ENCODE measurements around the gene TBX10. TPM values are rescaled to one million over a fixed set of nuclear protein-coding genes. Genes with fewer than 3 reads are reported as not detected.

The TBX10 gene
- total RNA-seq, 2 experiments from 2014 or later, result 2.4 to 5.3 TPM

GRCh38 chr11:67648140-67648795, 8.7 kb upstream of the TBX10 start:
- no TSS peak for BruUV-seq (replicated peaks)
- H3K9me3 ChIP-seq (ENCODE audit: low read length), result no peaks in the 10 kb centered on the region
- TF ChIP-seq CTCF (conservative IDR thresholded peaks at IDR 0.05; ENCODE audit: low read length) (peak; percentile 89), EZH2phosphoT487 (IDR thresholded peaks at IDR 0.05; ENCODE audit: borderline replicate concordance, low read depth, low read length) (no peak)
- peak overlapping the region; percentile 24; the same call in 1 of the 2 replicates for H2AFZ ChIP-seq (ENCODE audit: low read length)
- intact Hi-C loops (cut with micrococcal nuclease; ENCODE audit: unreplicated experiment), result loop anchor here (1.0 to 10.0 kb wide), 7 partner anchors 20 to 381 kb away; partner anchors contain the start of genes CDK2AP2, GRK2, PITPNM1 and PPP1CA
- peak overlapping the region; percentile 70 for H3K4me3 ChIP-seq (ENCODE audit: low read depth, low read length, poor library complexity, severe bottlenecking)
- no peaks in the 10 kb centered on the region for H3K9me2 ChIP-seq (ENCODE audit: insufficient read depth, low read length)
- no peaks in the 10 kb centered on the region for H4K20me1 ChIP-seq (ENCODE audit: insufficient read depth, low read length)
- peak overlapping the region; percentile 97 for H3K27ac ChIP-seq (ENCODE audit: low read depth, low read length, poor library complexity, severe bottlenecking)
- DNase-seq (ENCODE audit: low spot score), result peak; percentile 95
- peaks cover 5% of the 10 kb centered on the region; the same call in 1 of the 2 replicates for H3K79me2 ChIP-seq (ENCODE audit: insufficient read depth, low read depth, low read length)
- ChIA-PET CTCF (ENCODE audit: unreplicated experiment) (interaction anchor here (0.6 to 4.0 kb wide), 8 partner anchors 11 to 76 kb away, joined by 3 to 38 read pairs (median 6); partner anchors contain the start of gene NUDT8), POLR2A (interaction anchor here (0.7 to 8.0 kb wide), 8 partner anchors 11 to 50 kb away, joined by 3 to 69 read pairs (median 5); partner anchors contain the start of gene NUDT8)
- H3K36me3 ChIP-seq (ENCODE audit: insufficient read depth, low read length), result no peaks in the 10 kb centered on the region
- peak overlapping the region; percentile 79 for H3K4me2 ChIP-seq (ENCODE audit: low read length)
- H3K4me1 ChIP-seq (ENCODE audit: insufficient read depth, low read length, poor library complexity, severe bottlenecking), result peaks cover 85% of the 10 kb centered on the region

- H3K9me3 ChIP-seq (ENCODE audit: low read length), result no peaks in the 10 kb centered on the region
- H4K20me1 ChIP-seq (ENCODE audit: insufficient read depth, low read length), result no peaks in the 10 kb centered on the region
- ChIA-PET CTCF (ENCODE audit: unreplicated experiment) (interaction anchor here (1.7 to 4.0 kb wide), 3 partner anchors 12 to 20 kb away, joined by 5 to 38 read pairs (median 13); no protein-coding TSS in a partner anchor), POLR2A (interaction anchor here (0.5 to 8.0 kb wide), 8 partner anchors 11 to 63 kb away, joined by 3 to 69 read pairs (median 4); partner anchors contain the start of genes GSTP1 and NUDT8)
- peaks cover 5% of the 10 kb centered on the region; the same call in 1 of the 2 replicates for H3K79me2 ChIP-seq (ENCODE audit: insufficient read depth, low read depth, low read length)
- peak overlapping the region; percentile 24; the same call in 1 of the 2 replicates for H2AFZ ChIP-seq (ENCODE audit: low read length)
- H3K9me2 ChIP-seq (ENCODE audit: insufficient read depth, low read length), result no peaks in the 10 kb centered on the region
- DNase-seq (ENCODE audit: low spot score), result peak; percentile 36
- peaks cover 84% of the 10 kb centered on the region for H3K4me1 ChIP-seq (ENCODE audit: insufficient read depth, low read length, poor library complexity, severe bottlenecking)
- H3K4me3 ChIP-seq (ENCODE audit: low read depth, low read length, poor library complexity, severe bottlenecking), result peak overlapping the region; percentile 70
- H3K4me2 ChIP-seq (ENCODE audit: low read length), result peak overlapping the region; percentile 79
- intact Hi-C loops (cut with micrococcal nuclease; ENCODE audit: unreplicated experiment), result loop anchor here (5.0 to 10.0 kb wide), 5 partner anchors 140 to 380 kb away; partner anchors contain the start of genes CDK2AP2, GRK2, PITPNM1 and PPP1CA
- peak overlapping the region; percentile 97 for H3K27ac ChIP-seq (ENCODE audit: low read depth, low read length, poor library complexity, severe bottlenecking)
- no TSS peak for BruUV-seq (replicated peaks)
- no peak for TF ChIP-seq CTCF (conservative IDR thresholded peaks at IDR 0.05; ENCODE audit: low read length)
- no peak for TF ChIP-seq EZH2phosphoT487 (IDR thresholded peaks at IDR 0.05; ENCODE audit: borderline replicate concordance, low read depth, low read length)
- no peaks in the 10 kb centered on the region; the same call in 1 of the 2 replicates for H3K36me3 ChIP-seq (ENCODE audit: insufficient read depth, low read length)
Observed at GRCh38 chr11:67647471-67647870, 7.9 kb upstream of the TBX10 start.

All from OCI-LY7 (cell line).